ENCODE results near the gene DNAH9.

- TF ChIP-seq CTCF (IDR thresholded peaks at IDR 0.05), result no peak
- TF ChIP-seq POLR2A (IDR thresholded peaks at IDR 0.05), result no peak
Measured at GRCh38 chr17:11651089-11651488, 52.8 kb downstream of the DNAH9 start.
